ENCODE data around the gene PIN1. TPM values are rescaled to one million over a fixed set of nuclear protein-coding genes. Genes with fewer than 3 reads are reported as not detected.
"Not testable (repeated sequence)": the region's sequence is repeated elsewhere in the genome, so short reads cannot be mapped to it uniquely, and the experiment has no call there.

PIN1 gene
- total RNA-seq, 3 donors from 2014 or later (not counting 1 experiment from before 2014, with no cell fraction given): 68.3 to 82.6 (median 74.8) TPM

DNA sequence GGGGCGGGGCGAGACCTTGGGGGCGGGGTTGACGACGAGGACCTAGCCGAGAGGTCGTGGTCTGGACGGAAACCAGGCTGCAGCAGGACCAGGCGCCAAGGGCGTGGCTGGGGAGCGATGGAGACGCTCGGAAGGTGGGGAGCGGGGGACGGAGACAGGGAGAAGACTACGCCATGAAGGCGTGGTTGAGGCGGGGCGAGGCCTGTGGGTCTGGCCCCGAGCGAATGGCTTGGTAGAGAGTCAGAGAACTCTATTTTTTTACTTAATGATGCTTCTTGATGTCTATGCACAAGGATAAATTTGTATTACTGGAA is 15.6 kb upstream of the PIN1 start:
- Histone ChIP-seq H3K9me3 (ENCODE audit: control insufficient read depth, insufficient read depth, low read length) (no peaks in the 10 kb centered on the region), H3K27ac (ENCODE audit: low read length) (peak overlapping the region; percentile 95), H3K4me3 (ENCODE audit: low read length) (peak overlapping the region; percentile 46), H3K4me1 (ENCODE audit: control insufficient read depth, insufficient read depth, low read length) (peaks cover 14% of the 10 kb centered on the region), H3K27me3 (ENCODE audit: control insufficient read depth, insufficient read depth, low read length) (no peaks in the 10 kb centered on the region), H3K36me3 (ENCODE audit: control insufficient read depth, insufficient read depth, low read length) (no peaks in the 10 kb centered on the region)
- intact Hi-C loops (cut with micrococcal nuclease): loop anchor here (1.0 to 2.0 kb wide), 6 partner anchors 8 to 51 kb away; partner anchors contain the start of genes PIN1, UBL5 and ZNF846
- TF ChIP-seq, protein P1, sequence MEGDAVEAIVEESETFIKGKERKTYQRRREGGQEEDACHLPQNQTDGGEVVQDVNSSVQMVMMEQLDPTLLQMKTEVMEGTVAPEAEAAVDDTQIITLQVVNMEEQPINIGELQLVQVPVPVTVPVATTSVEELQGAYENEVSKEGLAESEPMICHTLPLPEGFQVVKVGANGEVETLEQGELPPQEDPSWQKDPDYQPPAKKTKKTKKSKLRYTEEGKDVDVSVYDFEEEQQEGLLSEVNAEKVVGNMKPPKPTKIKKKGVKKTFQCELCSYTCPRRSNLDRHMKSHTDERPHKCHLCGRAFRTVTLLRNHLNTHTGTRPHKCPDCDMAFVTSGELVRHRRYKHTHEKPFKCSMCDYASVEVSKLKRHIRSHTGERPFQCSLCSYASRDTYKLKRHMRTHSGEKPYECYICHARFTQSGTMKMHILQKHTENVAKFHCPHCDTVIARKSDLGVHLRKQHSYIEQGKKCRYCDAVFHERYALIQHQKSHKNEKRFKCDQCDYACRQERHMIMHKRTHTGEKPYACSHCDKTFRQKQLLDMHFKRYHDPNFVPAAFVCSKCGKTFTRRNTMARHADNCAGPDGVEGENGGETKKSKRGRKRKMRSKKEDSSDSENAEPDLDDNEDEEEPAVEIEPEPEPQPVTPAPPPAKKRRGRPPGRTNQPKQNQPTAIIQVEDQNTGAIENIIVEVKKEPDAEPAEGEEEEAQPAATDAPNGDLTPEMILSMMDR (IDR thresholded peaks at IDR 0.05): no peak
- Mint-ChIP-seq H3K9me3 (no peaks in the 10 kb centered on the region), H3K4me1 (peaks cover 19 to 33% of the 10 kb centered on the region in 2 donors), H3K36me3 (no peaks in the 10 kb centered on the region), H3K27me3 (ENCODE audit: low read depth in 2 of 2) (no peaks in the 10 kb centered on the region), H3K27ac (peak overlapping the region; percentile 87 to 89), H3K4me3 (peak overlapping the region; percentile 90)
- ATAC-seq (no peak), DNase-seq (no peak)
- WGBS (ENCODE audit: insufficient coverage): under 1% methylated on average over 21 of the region's 21 CpGs

DNA sequence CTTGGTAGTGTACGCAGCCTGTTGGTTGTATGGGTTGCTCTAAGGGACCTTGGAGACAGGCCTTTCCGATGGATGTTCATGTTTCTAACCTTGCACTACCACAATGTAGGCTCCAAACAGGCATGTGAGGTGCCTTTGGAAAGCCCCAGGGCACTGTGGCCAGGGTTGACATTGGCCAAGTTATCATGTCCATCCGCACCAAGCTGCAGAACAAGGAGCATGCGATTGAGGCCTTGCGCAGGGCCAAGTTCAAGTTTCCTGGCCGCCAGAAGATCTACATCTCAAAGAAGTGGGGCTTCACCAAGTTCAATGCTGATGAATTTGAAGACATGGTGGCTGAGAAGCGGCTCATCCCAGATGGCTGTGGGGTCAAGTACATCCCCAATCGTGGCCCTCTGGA is 15.1 kb upstream of the PIN1 start:
- H3K36me3 ChIP-seq (ENCODE audit: control insufficient read depth, insufficient read depth, low read length); H3K36me3 Mint-ChIP-seq; H3K9me3 Mint-ChIP-seq; intact Hi-C loops (cut with micrococcal nuclease); H3K27me3 ChIP-seq (ENCODE audit: control insufficient read depth, insufficient read depth, low read length); H3K27me3 Mint-ChIP-seq (ENCODE audit: low read depth in 2 of 2); H3K9me3 ChIP-seq (ENCODE audit: control insufficient read depth, insufficient read depth, low read length); H3K4me3 Mint-ChIP-seq; ATAC-seq; DNase-seq; H3K4me3 ChIP-seq (ENCODE audit: low read length): not testable (repeated sequence)
- H3K4me1 Mint-ChIP-seq: peaks cover 19 to 33% of the 10 kb centered on the region in 2 donors
- WGBS (ENCODE audit: insufficient coverage): 93% methylated on average over 7 of the region's 8 CpGs
- H3K27ac ChIP-seq (ENCODE audit: low read length): peak overlapping the region; percentile 95
- peak overlapping the region; percentile 87 to 89 for H3K27ac Mint-ChIP-seq
- peaks cover 14% of the 10 kb centered on the region for H3K4me1 ChIP-seq (ENCODE audit: control insufficient read depth, insufficient read depth, low read length)

DNA sequence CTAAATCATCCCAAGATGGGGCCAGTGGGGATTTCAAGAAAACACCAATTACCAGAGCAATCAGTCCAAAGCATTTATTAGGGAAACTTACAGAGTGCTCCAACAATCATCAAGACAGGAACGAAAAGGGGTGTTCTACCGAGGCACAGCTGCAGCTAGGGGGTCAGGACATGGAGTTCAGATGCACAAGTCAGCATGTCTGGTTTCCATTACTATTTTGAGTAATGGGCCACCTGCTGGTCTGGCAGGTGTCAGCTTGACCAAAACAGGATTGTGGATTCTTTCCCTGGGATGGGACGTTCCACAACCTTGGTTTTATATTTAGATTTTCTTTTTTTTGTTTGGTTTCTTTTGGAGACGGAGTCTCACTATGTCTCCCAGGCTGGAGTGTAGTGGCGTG is 11.3 kb upstream of the PIN1 start:
- Mint-ChIP-seq H3K27me3 (ENCODE audit: low read depth in 2 of 2) (no peaks in the 10 kb centered on the region), H3K4me3 (peak overlapping the region; percentile 45), H3K4me1 (peaks cover 12 to 43% of the 10 kb centered on the region in 2 donors), H3K9me3 (no peaks in the 10 kb centered on the region), H3K36me3 (no peaks in the 10 kb centered on the region), H3K27ac (no peak overlapping the region)
- Histone ChIP-seq H3K27me3 (ENCODE audit: control insufficient read depth, insufficient read depth, low read length) (no peaks in the 10 kb centered on the region), H3K27ac (ENCODE audit: low read length) (no peak overlapping the region), H3K36me3 (ENCODE audit: control insufficient read depth, insufficient read depth, low read length) (no peaks in the 10 kb centered on the region), H3K4me3 (ENCODE audit: low read length) (no peak overlapping the region), H3K4me1 (ENCODE audit: control insufficient read depth, insufficient read depth, low read length) (peaks cover 26% of the 10 kb centered on the region), H3K9me3 (ENCODE audit: control insufficient read depth, insufficient read depth, low read length) (no peaks in the 10 kb centered on the region)
- TF ChIP-seq, protein P1 (IDR thresholded peaks at IDR 0.05): no peak
- WGBS (ENCODE audit: insufficient coverage): 96% methylated on average over 5 of the region's 5 CpGs
- no peak for ATAC-seq
- no peak for DNase-seq
- intact Hi-C loops (cut with micrococcal nuclease): no loop called here

DNA sequence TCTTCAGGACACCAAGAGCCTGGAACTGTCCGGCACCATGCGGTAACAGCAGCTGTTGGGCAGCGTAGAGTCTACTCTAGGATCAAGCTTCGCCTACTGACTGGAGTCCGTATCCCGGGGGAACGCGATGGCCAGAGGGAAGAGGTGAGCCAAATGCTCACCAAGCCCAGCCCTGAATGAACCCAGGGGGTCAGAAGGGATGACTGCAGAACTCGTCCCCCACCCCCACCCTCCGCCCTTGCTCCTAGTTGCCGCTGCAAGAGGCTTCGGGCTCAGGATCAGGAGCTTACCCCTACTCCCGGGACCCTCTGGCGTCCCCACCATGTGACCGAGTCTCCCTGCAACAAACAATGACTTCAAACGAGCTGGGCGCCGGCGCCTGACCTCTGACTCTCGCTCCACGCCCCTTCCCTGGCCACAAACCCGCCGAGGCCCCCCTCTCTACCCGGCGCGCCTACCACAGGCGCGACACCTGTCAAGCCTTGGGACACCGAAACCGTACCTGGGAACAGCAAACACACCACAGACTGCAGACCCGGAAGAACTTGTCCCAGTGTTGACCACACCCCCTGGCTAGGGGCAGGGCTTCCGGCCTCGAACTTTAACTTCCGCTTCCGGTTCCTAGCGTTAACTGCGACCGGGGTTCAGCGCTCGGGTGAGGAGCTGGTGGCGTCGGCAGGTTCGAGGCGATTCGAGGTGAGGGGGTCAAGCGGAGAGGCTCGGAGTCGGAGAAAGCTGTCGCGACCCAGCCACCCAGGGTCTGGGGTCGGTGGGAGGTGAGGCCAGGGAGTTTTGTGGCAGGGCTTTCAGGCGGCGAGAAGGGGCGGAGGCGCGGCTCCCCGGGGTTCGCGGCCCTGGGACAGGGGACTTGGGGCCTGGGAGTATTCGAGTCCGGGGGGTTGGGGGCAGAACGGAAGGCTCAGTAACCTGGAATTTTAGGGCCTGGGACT is 7.6 kb upstream of the PIN1 start, which contains the start of gene UBL5:
TSS of gene UBL5 (plus strand) at position 630 of the 950 bp plus-strand sequence. CDS start 420 bp downstream, outside the sequence.
- Mint-ChIP-seq H3K27ac (peak within 1 kb of the TSS; percentile 97), H3K4me1 (peaks cover 12 to 34% of the 10 kb centered on the region in 2 donors), H3K36me3 (no peaks in the 10 kb centered on the region), H3K4me3 (peak within 1 kb of the TSS; percentile 100), H3K9me3 (no peaks in the 10 kb centered on the region), H3K27me3 (ENCODE audit: low read depth in 2 of 2) (no peaks in the 10 kb centered on the region)
- Histone ChIP-seq H3K4me3 (ENCODE audit: low read length) (peak within 1 kb of the TSS; percentile 94), H3K27me3 (ENCODE audit: control insufficient read depth, insufficient read depth, low read length) (no peaks in the 10 kb centered on the region), H3K36me3 (ENCODE audit: control insufficient read depth, insufficient read depth, low read length) (no peaks in the 10 kb centered on the region), H3K4me1 (ENCODE audit: control insufficient read depth, insufficient read depth, low read length) (peaks cover 19% of the 10 kb centered on the region), H3K9me3 (ENCODE audit: control insufficient read depth, insufficient read depth, low read length) (no peaks in the 10 kb centered on the region), H3K27ac (ENCODE audit: low read length) (peak within 1 kb of the TSS; percentile 77)
- ATAC-seq: peak; percentile 97
- DNase-seq: peak; percentile 81 to 96
- TF ChIP-seq, protein P1 (IDR thresholded peaks at IDR 0.05): no peak
- intact Hi-C loops (cut with micrococcal nuclease): loop anchor here (1.0 kb wide), 1 partner anchor 8 kb away; the partner anchor contains the start of gene FBXL12
- under 1% methylated on average over 62 of the region's 62 CpGs for WGBS (ENCODE audit: insufficient coverage)

All from natural killer cell (primary cell).